Astrocyte (in vitro differentiated cells and primary cell): ENCODE results near the gene LDHD.

ENCODE experiments used
- CTCF ChIP-seq: IDR thresholded peaks from 2 replicates; pipeline ENCODE4 v1.5.1; 2011; ENCODE audit warnings: low read depth, mild to moderate bottlenecking, inconsistent platforms, low read length, moderate library complexity; ENCODE audit not compliant: insufficient read depth
- EZH2 ChIP-seq: IDR thresholded peaks from 2 replicates; pipeline ENCODE4 v1.6.1; 2012; ENCODE audit warnings: mild to moderate bottlenecking, low read length, inconsistent platforms; ENCODE audit not compliant: insufficient read depth

DNA sequence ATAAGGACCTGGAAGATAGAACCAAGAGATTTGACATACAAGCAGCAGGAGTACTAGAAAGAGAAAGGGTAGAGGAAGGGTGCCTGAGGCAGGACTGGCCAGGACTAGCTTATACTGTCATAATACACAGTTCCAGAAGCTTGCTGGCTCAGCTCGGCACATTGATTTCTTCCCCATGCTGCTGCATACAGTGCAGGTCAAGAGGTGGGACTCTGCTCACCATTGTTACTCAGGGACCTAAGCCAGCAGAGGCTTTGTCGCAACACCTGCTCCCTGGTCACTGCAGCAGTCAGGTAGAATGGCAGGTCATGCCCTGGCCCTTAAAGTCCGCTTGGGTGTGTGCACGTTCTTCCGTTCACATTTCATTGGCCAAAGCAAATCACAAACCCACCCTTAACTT, 32.8 kb downstream of the LDHD start:
- TF ChIP-seq CTCF (no peak), EZH2 (no peak)
